WTC11 (cell line): ENCODE data around the gene CALHM4. TPM values are rescaled to one million over a fixed set of nuclear protein-coding genes. Genes with fewer than 3 reads are reported as not detected.
"Not testable (repeated sequence)": the region's sequence is repeated elsewhere in the genome, so short reads cannot be mapped to it uniquely, and the experiment has no call there.

Experiments
- ATAC-seq: fragments of 200-7000 bp; cut with Tn5 transposase; 2 replicates; pipeline ENCODE4 v1.10.0; 2021; ENCODE audit warnings: mild to moderate bottlenecking, moderate library complexity
- CTCF ChIA-PET: fragments of 300-600 bp; sonication (Branson Sonifier 250); formaldehyde crosslinking; loops from one replicate; lab custom pipeline; 2021; ENCODE audit warnings: antibody characterized with exemption; lab: Charles Lee
- POLR2A ChIA-PET: fragments of 350-600 bp; sonication (Branson Sonifier 250); formaldehyde crosslinking; loops from one replicate; lab custom pipeline; 2021; ENCODE audit warnings: antibody characterized with exemption; lab: Charles Lee
- DNase-seq: peaks from one replicate; pipeline ENCODE4 v3.0.0; 2021; ENCODE audit warnings: low spot score
- H3K27ac Mint-ChIP-seq: 2 replicates; pipeline ENCODE4 v1.8.0; 2021; ENCODE audit warnings: mixed read lengths
- H3K27me3 Mint-ChIP-seq: 2 replicates; pipeline ENCODE4 v1.8.0; 2021; ENCODE audit warnings: low read depth, mild to moderate bottlenecking, moderate library complexity, mixed read lengths
- H3K36me3 Mint-ChIP-seq: 2 replicates; pipeline ENCODE4 v1.8.0; 2021; ENCODE audit warnings: mixed read lengths
- H3K4me1 Mint-ChIP-seq: 2 replicates; pipeline ENCODE4 v1.8.0; 2022; ENCODE audit warnings: mixed read lengths
- H3K4me3 Mint-ChIP-seq: 2 replicates; pipeline ENCODE4 v1.8.0; 2021; ENCODE audit warnings: mild to moderate bottlenecking, moderate library complexity, mixed read lengths
- H3K9me3 Mint-ChIP-seq: 2 replicates; pipeline ENCODE4 v1.8.0; 2021; ENCODE audit warnings: mixed read lengths
- GABPB1 ChIP-seq: sonication (generic); formaldehyde crosslinking; IDR thresholded peaks from 2 replicates; pipeline ENCODE4 v1.8.1; 2023; ENCODE audit warnings: mild to moderate bottlenecking, missing genetic modification reagents
- HMGXB4 ChIP-seq: sonication (generic); formaldehyde crosslinking; IDR thresholded peaks from 2 replicates; pipeline ENCODE4 v1.8.1; 2023; ENCODE audit warnings: mild to moderate bottlenecking, moderate library complexity, missing genetic modification reagents
- JAZF1 ChIP-seq: fragments of 250-450 bp; sonication (Bioruptor Pico); IDR thresholded peaks from 2 replicates; pipeline ENCODE4 v1.9.0; 2021; ENCODE audit warnings: moderate library complexity, mild to moderate bottlenecking, inconsistent platforms
- NR2C2 ChIP-seq: sonication (generic); formaldehyde crosslinking; IDR thresholded peaks from 2 replicates; pipeline ENCODE4 v1.8.0; 2022; ENCODE audit warnings: mild to moderate bottlenecking, missing genetic modification reagents
- PRDM15 ChIP-seq: sonication (generic); formaldehyde crosslinking; IDR thresholded peaks from 2 replicates; pipeline ENCODE4 v1.8.0; 2022; ENCODE audit warnings: missing genetic modification reagents
- PREB ChIP-seq: sonication (generic); formaldehyde crosslinking; IDR thresholded peaks from 2 replicates; pipeline ENCODE4 v1.8.1; 2022; ENCODE audit warnings: mild to moderate bottlenecking, missing genetic modification reagents, moderate library complexity, borderline replicate concordance
- RELA ChIP-seq: sonication (generic); formaldehyde crosslinking; IDR thresholded peaks from 2 replicates; pipeline ENCODE4 v1.8.1; 2022; ENCODE audit warnings: missing genetic modification reagents, mild to moderate bottlenecking, borderline replicate concordance
- TP53 ChIP-seq: sonication (generic); formaldehyde crosslinking; IDR thresholded peaks from 2 replicates; pipeline ENCODE4 v1.8.1; 2023; ENCODE audit warnings: mild to moderate bottlenecking, missing genetic modification reagents
- ZNF416 ChIP-seq: fragments of 250-450 bp; sonication (Bioruptor Pico); IDR thresholded peaks from 2 replicates; pipeline ENCODE4 v1.9.0; 2021; ENCODE audit warnings: mild to moderate bottlenecking, inconsistent platforms
- ZNF423 ChIP-seq: fragments of 250-450 bp; sonication (Bioruptor Pico); IDR thresholded peaks from 2 replicates; pipeline ENCODE4 v2.1.2; 2022; ENCODE audit warnings: mild to moderate bottlenecking, moderate library complexity
- ZSCAN18 ChIP-seq: fragments of 250-450 bp; sonication (Bioruptor Pico); IDR thresholded peaks from 2 replicates; pipeline ENCODE4 v2.1.2; 2022; ENCODE audit warnings: mild to moderate bottlenecking, moderate library complexity
- total RNA-seq: library from RNA; stranded (reverse); gene quantifications from 3 replicates; pipeline ENCODE4 v1.2.3, GENCODE V29; 2021

Gene CALHM4
- total RNA-seq, 1 experiment from 2014 or later, result not detected

- TF ChIP-seq PRDM15 (no peak), ZNF416 (CRISPR knock-in tag) (no peak), ZNF423 (CRISPR knock-in tag) (no peak), NR2C2 (no peak), ZSCAN18 (no peak), JAZF1 (CRISPR knock-in tag) (no peak), RELA (CRISPR knock-in tag) (no peak), PREB (CRISPR knock-in tag) (no peak), GABPB1 (CRISPR knock-in tag) (no peak)
Measured at GRCh38 chr6:116595247-116595646, 41.7 kb downstream of the CALHM4 start (continued).

- H3K27me3 Mint-ChIP-seq, result no peaks in the 10 kb centered on the region
- peaks cover 17% of the 10 kb centered on the region for H3K36me3 Mint-ChIP-seq
- ATAC-seq, result no peak; the same call in 1 of the 2 replicates
- 0 out of 2 replicates have a peak, but pooled peaks have one; percentile 29 for TF ChIP-seq TP53
- no peak for TF ChIP-seq HMGXB4
- TF ChIP-seq, all 79 proteins: peak for 1
- Mint-ChIP-seq H3K4me3 (no peak overlapping the region), H3K9me3 (no peaks in the 10 kb centered on the region), H3K4me1 (no peaks in the 10 kb centered on the region), H3K27ac (no peak overlapping the region)
- ChIA-PET CTCF (interaction anchor here (1.0 kb wide), 1 partner anchor 35 kb away, joined by 3 read pairs; no protein-coding TSS in a partner anchor), POLR2A (interaction anchor here (0.5 kb wide), 1 partner anchor 68 kb away, joined by 3 read pairs; no protein-coding TSS in a partner anchor)
- peak; percentile 19 for DNase-seq
Measured at GRCh38 chr6:116596815-116597214, 43.3 kb downstream of the CALHM4 start.

- H3K27ac Mint-ChIP-seq, ATAC-seq, H3K27me3 Mint-ChIP-seq, DNase-seq, H3K4me3 Mint-ChIP-seq, CTCF ChIA-PET, POLR2A ChIA-PET, H3K4me1 Mint-ChIP-seq: not testable (repeated sequence)
- Mint-ChIP-seq H3K36me3 (peaks cover 13% of the 10 kb centered on the region), H3K9me3 (peaks cover 22% of the 10 kb centered on the region)
Measured at GRCh38 chr6:116603916-116604315, 50.4 kb downstream of the CALHM4 start.

GRCh38 chr6:116604868-116605267, 51.3 kb downstream of the CALHM4 start:
- Mint-ChIP-seq H3K36me3 (peaks cover 13% of the 10 kb centered on the region), H3K9me3 (peaks cover 22% of the 10 kb centered on the region)
- H3K27ac Mint-ChIP-seq, CTCF ChIA-PET, H3K4me1 Mint-ChIP-seq, DNase-seq, H3K27me3 Mint-ChIP-seq, POLR2A ChIA-PET, H3K4me3 Mint-ChIP-seq, ATAC-seq: not testable (repeated sequence)
